GM19025 (cell line): ENCODE measurements around the gene RHOF.

ENCODE experiments used
- ATAC-seq: cut with Tn5 transposase; IDR thresholded peaks from one replicate; pipeline ENCODE4 v1.9.1; 2021; ENCODE audit warnings: mild to moderate bottlenecking, low read depth, moderate library complexity; ENCODE audit not compliant: unreplicated experiment

RHOF gene

DNA sequence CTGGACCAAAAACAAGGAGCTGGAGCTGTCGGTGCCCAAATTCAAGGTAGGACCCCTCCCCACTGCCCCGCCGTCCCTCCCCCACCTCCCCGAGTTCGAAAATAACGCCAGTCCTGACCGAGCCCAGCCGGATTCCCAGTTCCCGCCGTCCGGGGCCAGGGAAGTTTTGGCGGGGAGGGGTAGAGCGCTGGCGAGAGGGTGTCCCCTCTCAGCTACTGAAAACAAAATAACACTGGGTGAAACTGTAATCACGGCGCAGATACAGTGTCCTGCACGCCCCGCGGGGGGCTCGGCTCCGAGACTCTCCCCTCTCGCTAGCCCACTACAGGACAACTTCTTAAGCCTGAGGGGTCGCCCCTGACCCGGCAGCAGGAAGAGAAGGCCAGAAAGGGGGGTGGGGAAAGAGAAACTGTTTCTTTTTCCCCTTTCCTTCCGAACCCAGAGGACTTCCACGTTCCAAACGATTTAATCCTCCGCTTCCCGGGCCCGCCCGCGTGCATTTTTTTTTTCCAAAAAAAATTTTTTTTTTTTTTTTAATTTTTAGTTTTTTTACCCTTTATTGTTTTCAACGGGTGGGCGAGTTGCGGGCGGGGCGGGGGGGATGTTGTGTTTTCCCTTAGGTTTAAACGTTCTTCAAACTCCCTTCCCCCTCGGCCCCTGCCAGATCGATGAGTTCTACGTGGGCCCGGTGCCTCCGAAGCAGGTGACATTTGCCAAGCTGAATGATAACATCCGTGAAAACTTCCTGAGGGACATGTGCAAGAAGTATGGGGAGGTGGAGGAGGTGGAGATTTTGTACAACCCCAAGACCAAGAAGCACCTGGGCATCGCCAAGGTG, 11.9 kb upstream of the RHOF start:
- no peak for ATAC-seq

- no peak for ATAC-seq
These were observed 11.1 kb upstream of the RHOF start for GRCh38 chr12:121804417-121805111.

GRCh38 chr12:121803861-121804416, 10.5 kb upstream of the RHOF start, which contains the start of gene SETD1B:
Gene SETD1B (plus strand): TSS chr12:121804009. CDS start chr12:121804738, 729 bp downstream.
- no peak for ATAC-seq

- ATAC-seq, result peak; percentile 20
These were observed 9.6 kb upstream of the RHOF start for GRCh38 chr12:121802843-121803698.

- ATAC-seq, result no peak
These were observed 9.0 kb upstream of the RHOF start for GRCh38 chr12:121802485-121802842.

DNA sequence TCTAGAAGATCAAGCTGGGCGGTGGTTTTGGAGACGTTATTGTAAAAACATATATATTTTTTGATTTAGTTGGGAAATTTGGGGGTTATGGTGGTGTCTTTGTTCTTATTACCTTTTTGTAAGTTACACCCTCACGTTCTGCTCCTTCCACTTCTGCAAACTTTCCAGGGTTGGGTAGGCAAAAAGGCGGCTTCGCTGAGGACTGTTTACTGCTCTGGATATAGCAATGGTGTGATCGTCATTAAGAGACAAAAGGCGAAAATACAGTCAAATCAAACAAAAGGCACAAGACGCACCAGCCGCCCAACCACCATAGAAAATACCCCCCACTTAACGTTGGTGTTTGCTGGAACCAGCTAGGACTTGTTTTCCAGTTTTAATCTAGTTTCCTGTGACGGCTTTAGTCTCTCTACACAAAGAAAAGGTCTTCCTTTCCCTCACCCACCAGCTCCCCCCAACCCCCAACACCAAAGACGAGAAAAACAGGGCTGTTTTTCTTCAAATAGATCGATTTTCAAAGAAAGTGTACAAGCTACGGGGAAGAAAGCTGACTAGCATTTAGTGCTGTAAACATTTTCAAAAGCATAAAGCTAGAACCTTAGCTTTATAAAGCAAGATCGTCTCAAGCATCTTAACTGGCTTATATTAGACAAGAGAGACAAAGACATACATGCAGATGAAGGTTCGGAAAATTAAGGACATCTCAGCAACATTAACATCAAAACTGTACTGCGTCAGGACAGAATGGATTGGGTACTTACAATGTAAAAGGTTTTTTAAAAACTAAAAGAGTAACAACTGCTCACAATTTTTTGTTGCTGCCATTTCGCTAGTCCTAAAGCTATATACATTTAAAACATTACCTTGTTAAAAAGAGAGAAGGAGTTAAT, 8.4 kb upstream of the RHOF start:
- ATAC-seq, result no peak

GRCh38 chr12:121800694-121801594, 7.5 kb upstream of the RHOF start:
- ATAC-seq, result peak; percentile 0

DNA sequence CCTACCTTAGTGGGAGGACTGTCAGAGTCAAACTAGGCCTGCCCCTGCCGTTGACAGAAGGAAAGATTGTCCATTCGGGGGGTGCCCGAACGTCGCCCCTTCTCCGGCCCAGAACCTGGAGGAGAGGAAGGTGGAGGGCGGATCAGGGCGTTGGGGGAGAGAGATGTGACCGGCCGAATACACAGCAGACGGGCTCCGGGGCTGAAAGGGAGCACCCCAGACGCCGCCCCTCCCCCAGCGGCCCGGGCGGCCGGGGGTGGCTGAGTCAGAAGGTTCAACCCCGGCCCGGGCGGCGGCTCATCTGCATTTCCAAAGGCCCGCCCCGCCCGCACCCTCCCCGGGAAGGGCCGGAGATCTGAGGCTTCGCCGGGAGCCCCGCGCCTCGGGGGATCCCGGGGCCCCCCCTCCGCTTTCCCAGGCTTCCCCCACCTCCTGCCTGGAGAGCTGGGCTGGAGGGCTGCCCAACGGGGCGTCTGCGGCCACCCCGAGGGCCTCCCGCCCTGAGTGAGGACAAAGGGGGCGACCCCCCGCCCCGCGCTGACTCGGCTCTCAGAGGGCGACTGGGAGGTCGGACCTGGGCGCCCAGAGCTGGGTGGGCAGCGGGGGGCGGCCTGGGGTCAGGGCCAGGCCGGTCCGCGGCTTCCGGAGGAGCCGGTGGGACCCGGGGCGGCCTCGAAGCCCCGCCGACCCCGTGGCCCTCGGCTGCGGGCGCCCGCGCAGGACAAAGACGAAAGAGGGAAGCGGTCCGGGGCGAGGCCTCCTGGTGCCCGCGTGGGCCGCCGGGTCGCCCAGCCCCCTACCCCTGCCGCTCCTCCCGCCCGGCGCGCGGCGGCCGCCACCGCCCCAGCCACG, 6.6 kb upstream of the RHOF start:
- ATAC-seq, result peak; percentile 33

- peak; percentile 6 for ATAC-seq
These were observed 5.8 kb upstream of the RHOF start for GRCh38 chr12:121799156-121799841.

- ATAC-seq, result no peak
These were observed 5.3 kb upstream of the RHOF start for GRCh38 chr12:121798787-121799155.

GRCh38 chr12:121797937-121798786, 4.7 kb upstream of the RHOF start:
- no peak for ATAC-seq

DNA sequence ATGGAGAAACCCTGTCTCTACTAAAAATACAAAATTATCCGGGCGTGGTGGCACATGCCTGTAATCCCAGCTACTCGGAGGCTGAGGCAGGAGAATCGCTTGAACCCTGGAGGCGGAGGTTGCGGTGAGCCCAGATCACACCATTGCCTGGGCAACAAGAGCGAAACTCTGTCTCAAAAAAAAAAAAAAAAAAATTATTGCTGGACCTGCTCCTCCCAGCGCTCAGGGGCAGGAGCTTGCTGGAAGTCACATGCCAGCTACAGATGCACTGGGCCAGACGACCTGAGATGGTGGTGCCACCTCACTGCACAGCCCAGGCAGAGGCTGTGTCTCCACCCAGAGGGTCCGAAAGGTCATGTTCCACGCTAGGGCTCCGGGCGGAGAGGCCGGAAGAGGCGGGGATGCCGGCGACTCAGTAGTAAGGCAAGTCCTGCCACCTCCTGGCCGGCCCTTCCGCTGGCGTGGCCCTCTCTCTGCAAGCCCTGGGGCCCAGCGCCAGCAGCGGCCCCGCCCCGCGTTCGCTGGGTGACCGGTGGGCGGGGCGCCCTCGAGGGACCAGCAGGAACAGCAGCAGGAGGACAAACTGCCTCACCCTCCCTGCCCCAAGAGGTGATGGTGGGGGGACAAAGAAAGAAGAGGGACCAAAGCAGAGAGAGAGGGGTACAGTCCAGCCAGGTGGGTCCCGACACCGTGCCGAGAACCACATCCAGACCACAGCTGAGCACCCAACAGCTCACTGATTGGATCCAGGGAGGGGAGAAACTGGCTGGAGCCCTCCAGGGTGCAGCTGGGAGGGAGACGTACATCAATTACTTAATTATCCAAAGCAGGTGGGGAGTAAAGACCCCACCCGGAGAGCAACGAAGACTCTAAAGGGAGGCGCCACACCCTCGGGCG, 3.6 kb upstream of the RHOF start:
- no peak for ATAC-seq

DNA sequence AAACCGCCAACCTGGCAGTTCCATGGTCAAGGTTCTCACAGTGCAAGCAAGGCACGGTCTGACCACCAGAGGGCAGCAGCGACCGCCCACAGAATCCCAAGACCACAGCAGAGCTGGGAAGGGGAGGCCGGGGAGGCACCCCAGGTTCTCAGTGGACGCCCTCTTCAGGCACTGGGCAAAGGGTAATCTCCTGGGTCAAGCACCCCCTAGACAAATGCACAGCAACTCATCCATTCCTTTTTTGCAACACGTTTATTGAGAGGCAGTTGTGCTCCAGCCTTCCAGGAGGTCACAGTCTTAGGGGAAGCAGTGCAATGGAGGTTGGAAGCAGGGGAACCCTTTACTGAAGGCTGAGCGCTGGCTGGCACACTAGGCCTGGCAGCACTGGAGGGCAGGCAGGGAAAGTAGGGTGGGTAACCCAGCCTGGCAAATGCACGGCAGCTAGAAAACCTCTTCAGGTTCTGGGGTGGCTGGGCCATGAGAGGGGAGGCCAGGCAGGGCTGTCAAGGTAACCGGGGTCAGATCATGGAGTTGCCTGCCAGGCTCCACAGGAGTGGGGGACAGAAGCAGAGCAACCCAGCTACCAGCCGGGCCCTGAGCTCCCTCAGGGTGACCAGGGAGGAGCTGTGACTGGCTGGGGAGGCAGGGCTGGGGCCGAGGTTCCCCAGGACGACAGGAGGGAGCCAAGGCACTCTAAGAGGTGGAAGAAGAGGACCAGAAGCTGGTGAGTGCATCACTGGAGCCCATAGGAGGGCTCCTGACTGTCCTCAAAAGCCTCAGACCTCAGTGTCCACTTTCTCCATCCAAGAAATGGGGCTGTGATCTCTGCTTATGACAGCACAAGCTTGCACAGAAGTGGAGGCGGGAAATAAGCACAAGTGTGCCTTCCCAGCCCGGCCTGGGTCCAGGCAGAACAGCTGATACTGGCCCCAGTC, 1.8 kb upstream of the RHOF start:
- ATAC-seq, result no peak

GRCh38 chr12:121794534-121795033, 1.1 kb upstream of the RHOF start:
- no peak for ATAC-seq
